HG02571 (cell line): ENCODE measurements around the gene ERFE.

Experiments
- ATAC-seq: cut with Tn5 transposase; IDR thresholded peaks from one replicate; pipeline ENCODE4 v1.9.1; 2021; ENCODE audit warnings: mild to moderate bottlenecking, moderate library complexity; ENCODE audit not compliant: unreplicated experiment

Gene ERFE

DNA sequence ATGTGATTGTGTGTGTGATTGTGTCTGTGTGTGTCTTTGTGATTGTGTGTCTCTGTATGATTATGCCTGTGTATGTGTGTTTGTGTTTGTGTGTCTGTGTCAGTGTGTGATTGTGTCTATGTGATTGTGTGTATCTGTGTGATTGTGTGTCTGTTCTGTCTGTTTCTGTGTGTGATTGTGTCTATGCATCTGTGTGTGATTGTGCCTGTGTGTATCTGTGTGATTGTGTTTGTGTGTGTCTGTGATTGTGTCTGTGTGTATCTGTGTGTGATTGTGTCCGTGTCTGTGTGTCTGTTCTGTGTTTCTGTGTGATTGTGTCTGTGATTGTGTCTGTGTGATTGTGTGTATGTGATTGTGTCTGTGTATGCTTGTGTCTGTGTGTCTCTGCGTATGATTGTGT, 32.4 kb upstream of the ERFE start:
- no peak for ATAC-seq

DNA sequence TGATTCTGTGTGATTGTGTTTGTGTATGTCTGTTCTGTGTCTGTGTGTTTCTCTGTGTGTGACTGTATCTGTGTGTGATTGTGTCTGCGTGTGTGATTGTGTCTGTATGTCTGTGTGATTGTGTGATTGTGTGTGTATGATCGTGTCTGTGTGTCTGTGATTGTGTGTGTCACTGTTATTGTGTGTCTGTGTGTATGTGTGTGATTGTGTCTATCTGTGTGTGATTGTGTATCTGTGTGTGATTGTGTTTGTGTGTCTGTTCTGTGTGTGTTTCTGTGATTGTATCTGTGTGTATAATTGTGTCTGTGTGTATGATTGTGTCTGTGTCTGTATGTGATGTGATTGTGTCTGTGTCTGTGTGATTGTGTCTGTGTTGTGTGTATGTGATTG, 32.0 kb upstream of the ERFE start:
- no peak for ATAC-seq

DNA sequence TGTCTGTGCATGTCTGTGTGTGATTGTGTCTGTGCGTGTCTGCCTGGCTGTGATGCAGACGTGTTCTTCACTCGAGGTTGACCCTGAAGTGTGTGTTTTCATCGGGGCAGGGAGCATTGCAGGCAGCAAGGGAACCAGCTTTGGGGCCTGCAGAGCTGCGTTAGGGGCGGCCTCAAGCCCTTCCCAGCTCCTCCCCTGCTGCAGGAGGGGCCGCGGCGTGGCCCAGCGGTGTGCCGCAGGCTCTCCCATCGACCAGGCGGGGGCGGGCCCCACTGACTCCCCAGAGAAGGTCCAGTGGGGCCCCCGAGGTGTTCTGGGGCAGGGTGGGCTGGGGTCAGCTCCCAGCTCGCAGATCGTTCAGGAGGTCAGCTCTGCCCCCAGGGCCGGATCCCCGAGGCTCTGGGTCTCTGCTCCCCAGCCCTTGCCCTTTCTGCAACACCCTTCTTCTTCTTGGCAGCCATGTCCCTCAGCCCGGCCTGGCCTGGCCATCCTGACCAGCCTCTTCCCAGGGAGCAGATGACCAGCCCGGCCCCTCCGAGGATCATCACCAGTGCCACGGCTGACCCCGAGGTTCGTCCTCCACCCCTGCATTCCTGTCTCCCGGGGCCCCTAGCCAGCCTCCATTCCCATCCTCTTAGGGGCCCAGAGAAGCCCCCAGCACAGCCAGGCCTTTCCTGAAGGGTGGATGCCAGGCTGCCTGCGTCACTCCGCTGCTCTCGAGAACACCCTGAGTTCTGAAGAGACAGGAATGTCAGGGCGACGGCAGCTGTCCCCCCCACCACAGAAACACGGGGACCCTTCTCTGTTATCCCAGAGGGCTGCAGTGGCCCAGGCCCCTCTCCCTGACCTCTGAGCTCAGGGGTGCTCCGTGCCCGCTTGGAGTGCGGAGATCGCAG, 31.4 kb upstream of the ERFE start:
- no peak for ATAC-seq

DNA sequence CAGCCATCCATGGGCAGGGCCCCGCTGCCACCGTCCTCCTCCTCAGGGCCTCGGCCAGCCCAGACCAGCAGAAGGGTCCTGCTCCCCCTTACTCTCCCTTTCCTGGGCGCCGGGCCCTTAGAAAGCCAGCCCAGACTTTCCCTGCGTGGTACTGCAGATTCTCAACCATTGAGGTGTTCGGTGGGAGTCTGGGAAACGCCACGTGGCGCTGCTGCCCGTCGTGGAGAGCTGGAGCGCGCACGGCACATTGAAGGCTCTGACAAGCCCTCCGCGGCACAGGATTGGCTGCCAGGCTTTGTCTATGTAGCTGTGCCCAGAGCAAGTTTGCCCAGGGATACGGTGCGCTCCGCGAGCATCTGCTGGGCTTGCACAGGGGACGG, 30.7 kb upstream of the ERFE start:
- ATAC-seq: no peak

DNA sequence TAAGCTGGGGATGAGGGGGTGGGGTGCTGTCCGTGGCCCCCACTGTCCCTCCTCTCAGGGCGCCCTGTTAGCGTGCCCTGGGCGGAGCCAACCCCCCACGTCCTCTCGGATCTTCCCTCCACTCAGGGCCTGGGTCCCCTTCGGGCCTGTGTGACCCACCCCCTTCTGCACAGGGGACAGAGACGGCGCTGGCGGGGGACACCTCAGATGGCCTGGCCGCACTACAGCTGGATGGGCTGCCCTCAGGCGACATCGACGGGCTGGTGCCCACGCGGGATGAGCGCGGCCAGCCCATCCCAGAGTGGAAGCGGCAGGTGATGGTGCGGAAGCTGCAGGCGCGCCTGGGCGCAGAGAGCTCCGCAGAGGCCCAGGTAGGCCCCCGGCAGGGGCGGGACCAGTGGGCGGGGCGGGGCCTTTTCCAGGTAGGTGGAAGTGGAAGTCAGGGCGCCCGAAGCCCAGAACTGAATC, 30.2 kb upstream of the ERFE start:
- no peak for ATAC-seq

DNA sequence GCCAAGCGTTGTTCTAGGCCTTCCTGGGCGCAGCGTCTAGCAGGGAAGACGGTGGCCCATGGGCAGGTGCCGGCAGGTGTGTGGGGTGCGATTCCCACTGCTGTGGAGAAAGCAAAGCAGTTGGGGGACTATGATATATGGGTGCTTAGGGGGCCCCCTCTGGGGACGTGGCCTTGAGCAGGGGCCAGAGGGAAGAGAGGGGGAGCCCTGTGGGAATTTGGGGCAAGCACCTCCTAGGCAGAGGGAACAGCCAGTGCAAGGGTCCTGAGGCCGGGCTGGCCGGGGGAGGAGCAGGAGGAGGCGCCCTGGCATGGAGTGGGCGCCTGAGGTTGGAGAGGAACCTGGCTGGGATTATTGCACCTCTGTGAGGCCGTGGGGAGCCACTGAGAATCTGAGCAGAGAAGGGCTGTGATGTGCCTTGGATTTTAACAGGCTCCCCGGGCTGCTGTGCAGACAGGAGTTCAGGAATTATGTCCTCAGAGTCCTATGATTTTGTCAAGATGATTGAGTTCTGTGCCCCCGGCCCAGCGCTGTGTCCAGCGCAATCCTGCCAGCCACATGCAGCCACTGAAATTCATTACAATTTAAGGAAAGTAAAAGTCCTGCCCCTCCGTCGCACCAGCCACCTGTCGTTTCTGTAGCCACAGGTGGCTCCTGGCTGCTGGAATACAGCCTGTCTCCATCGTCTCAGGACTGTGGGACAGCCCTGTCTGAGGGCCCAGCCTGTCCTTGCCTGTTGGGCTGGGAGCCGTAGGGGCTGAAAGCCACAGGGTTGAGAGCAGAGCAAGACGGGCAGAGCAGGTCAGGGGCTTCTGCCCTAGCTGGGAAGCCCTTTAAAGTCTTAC, 29.4 kb upstream of the ERFE start:
- ATAC-seq: no peak

DNA sequence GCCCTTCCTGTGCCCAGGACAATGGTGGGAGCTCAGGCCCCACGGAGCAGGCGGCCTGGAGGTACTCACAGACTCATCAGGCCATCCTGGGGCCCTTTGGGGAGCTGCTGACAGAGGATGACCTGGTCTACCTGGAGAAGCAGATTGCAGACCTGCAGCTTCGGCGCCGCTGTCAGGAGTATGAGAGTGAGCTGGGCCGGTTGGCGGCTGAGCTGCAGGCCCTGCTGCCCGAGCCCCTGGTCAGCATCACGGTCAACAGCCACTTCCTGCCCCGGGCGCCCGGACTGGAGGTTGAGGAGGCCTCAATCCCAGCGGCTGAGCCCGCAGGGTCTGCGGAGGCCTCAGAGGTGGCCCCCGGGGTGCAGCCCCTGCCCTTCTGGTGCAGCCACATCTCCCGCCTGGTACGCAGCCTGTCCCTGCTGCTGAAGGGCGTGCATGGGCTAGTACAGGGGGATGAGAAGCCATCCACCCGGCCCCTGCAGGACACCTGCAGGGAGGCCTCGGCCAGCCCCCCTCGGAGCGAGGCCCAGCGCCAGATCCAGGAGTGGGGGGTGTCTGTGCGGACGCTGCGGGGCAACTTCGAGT, 28.6 kb upstream of the ERFE start:
- ATAC-seq: no peak

DNA sequence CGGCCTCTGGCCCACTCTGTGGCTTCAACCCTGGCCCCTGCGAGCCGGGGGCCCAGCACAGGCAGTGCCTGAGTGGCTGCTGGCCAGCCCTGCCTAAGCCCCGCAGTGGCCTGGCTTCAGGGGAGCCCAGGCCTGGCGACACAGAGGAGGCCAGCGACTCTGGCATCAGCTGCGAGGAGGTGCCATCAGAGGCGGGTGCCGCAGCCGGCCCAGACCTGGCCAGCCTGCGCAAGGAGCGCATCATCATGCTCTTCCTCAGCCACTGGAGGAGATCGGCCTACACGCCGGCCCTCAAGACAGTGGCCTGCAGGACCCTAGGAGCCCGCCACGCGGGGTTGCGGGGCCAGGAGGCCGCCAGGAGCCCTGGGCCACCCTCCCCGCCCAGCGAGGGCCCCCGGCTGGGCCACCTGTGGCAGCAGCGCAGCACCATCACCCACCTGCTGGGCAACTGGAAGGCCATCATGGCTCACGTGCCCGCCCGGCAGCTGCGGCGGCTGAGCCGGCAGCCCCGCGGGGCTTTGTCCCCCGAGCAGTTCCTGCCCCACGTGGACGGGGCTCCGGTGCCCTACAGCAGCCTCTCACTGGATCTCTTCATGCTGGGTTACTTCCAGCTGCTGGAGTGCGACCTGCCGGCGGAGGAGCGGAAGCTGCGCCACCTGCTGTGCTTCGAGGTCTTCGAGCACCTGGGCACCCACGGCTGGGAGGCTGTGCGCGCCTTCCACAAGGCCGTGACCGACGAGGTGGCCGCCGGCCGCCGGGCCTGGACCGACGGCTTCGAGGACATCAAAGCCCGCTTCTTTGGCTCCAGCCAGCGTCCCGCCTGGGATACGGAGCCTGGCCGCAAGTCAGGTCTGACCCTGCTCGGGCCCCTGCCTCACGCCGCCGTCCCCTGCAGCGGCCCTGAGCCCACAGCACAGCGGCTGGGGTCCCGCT, 27.8 kb upstream of the ERFE start:
- no peak for ATAC-seq

DNA sequence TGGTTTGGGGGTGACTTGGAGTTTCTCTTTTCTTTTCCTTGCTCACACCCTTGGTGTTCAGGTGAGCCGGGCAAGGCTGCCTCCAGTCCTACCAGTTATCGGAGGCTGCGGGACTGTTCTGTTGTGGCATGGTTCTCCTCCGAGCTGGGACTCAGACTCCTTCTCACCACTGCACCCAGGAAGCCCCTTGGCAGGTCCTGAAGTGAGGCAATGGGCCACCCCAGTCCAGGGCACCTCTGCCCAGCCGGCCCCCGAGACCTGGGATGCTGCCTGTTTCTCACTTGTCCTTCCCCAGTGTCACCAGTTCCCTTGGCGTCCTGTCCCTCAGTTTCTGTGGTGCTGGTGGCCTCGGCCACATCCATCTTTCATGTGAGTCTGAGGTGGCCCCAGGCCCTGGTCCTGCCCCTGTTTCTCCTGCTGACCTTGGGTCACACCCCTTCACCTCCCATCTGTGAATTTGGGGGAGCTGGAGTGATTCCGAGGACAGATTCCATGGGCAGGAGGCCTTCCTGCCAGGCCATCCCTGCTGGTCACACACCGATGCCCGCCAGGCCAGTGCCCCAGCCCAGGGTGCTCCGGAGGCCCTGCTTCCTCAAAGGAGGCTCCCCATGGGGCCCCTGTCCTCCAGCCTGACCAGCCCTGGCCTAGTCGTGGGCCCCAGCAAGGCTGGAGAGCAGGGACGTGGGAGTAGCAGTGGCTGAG, 26.9 kb upstream of the ERFE start:
- no peak for ATAC-seq

DNA sequence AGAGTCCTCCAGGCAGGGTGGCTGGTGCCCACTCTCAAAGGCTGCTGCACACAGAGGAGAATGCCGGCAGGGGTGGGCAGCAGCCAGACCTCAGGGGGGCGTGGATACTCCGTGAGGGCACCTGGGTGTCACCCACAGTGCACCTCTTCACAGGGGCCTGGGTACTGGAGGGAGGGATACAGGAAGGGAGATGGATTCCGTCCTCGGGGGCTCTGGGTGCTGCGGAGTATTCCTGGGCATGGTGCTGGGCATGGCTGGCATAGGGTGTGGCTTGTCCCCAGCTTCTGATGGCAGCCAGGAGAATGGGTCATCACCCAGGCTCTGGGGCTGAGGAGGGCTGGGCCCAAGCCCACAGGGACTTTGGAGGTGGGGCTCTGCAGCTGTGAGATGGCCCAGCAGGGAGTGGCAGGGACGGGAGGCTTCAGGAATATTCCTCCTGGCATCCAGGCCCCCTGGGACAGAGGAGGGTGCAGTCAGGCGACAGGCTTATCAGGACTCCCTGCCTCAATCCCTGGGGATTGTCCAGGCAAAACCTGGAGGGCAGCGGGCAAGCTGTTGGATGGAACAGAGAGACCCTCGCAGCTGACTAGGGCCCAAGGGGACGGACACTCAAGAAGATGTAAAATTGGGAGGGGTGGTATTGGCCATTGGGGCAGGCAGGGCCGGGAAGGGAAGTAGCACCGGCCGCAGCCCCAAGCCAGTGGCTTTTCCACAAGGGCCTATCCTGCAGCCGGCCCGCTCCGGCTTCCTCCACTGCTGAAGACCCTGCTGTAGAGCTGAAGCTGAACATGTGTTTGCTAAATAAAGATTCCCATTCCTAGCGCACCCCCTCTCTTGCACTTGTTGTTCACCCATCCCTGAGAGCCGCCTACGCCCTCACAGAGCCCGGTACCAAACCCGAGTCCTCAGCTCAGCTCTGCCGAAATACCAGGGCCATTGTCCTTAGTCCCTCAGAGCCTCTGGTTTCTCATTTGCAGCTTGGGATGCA, 26.0 kb upstream of the ERFE start:
- ATAC-seq: no peak

DNA sequence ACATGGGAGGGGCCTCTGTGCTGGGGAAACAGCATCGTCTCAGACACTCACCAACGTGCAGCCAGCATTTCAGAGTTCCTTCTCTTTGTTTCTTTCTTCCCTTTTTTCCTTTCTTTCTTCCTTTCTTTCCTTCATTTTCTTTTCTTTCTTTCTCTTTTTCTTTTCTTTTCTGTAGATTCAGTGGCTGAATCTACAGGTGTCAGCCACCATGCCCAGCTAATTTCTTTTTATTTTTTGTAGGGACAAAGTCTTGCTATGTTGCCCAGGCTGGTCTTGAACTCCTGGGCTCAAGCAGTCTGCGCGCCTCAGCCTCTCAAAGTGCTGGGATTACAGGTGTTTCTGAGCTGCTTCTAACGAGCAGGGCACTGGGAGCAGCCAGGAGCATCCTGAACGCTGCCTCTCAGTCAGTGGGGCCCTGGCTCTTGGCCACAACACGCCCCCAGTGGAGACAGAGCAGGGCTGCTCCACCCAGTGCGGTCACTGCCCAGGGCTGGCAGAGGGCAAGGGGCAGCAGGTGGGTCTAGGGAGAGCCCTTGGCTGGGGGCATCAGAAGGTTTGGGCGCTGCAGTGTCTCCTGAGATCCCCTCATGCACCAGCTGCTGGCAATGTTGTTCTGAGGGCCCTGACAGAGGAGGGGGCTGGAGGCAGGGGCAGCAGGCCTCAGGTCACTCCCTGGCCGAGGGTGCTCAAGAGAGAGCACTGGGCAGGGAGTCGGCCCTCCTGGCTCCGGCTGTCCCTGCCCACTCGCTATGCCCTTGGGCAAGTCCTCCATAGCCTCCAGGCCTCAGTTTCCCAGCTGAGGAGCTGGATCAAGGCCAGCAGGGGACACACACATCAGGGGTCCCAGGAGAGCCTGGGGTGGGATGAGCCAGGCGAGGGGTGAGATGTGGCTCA, 25.0 kb upstream of the ERFE start:
- ATAC-seq: no peak

DNA sequence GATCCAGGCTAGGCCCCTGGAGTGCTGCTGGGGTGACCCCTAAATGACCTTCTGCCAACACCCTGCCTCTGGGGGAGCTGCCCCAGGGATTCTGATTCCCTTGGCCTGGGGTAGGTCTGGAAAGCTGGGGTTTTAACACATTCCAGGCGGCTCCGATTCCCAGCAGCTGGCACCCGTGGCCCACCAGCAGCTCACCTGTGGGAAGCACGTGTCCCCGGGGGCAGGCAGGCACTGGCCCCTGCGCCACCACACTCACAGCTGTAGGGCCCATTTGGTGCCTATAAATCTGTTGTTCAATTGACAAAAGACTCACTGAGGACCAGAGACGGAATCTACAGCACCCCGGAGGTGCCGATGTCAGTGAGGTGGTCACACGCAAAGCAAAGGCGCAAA, 24.4 kb upstream of the ERFE start:
- ATAC-seq: no peak

DNA sequence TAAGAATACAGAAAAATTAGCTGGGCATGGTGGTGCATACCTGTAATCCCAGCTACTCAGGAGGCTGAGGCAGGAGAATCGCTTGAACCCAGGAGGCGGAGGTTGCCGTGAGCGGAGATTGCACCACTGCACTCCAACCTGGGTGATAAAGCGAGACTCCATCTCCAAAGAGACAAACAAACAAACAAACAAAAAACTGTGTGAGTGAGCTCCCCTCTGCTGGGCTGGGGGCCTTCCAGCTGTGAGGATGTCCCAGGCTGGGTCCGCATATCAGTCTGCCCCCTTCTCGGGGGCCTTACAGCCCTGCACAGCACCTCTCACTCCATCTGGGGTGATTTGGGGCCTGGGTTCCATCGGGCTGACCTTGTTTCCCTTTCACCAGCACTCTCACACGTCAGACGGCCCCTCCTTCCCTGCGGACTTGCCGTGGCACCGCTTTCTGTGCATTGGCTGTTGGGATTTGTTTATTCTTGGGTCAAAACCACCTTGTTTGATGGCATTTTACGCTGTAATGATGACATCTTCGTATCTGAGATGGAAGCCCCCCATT, 23.1 kb upstream of the ERFE start:
- ATAC-seq: no peak

DNA sequence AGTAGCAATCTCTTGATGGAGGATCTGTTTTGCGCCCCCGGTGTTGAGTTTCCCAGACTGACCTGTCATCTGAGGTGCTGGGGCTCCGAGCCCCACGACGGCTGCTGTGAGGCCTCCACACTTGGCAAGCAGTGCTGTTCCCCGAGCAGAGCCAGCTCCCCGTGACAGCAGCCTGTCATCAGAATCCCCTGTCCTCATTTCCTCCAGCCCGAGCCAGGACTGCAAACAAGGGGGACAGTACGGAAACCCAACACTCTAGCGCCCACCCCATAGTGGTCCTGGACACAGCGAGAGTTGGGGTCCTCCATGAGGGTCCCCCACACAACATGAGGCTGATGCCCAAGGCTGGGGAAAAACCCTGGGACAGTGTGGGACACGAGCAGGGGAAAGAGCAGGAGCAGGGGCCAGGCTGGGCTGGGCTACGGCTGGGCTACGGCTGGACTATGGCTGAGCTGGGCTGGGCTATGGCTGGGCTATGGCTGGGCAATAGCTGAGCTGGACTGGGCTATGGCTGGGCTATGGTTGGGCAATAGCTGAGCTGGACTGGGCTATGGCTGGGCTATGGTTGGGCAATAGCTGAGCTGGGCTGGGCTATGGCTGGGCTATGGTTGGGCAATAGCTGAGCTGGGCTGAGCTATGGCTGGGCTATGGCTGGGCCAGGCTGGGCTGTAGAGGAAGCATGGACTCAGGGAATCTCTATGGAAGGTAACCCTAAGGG, 21.8 kb upstream of the ERFE start:
- no peak for ATAC-seq

DNA sequence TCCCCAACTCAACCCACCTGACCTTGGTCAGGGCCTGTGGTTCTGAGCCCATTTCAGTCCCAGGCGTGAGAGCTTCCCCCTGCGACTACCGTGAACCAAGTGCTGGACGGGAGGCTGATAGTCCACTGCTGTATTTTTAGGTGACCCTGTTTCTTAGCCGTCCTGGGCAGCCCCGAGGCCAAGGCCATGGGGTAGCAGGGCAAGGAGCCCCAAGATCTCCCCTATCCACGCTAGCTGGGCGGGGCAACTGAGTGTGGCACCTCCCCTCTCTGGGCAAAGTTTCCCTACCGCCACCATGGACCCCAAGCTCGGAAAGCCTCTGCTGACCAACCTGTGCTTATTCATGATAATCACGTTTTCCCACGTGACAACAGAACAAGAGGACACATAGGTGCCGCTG, 20.9 kb upstream of the ERFE start:
- no peak for ATAC-seq

DNA sequence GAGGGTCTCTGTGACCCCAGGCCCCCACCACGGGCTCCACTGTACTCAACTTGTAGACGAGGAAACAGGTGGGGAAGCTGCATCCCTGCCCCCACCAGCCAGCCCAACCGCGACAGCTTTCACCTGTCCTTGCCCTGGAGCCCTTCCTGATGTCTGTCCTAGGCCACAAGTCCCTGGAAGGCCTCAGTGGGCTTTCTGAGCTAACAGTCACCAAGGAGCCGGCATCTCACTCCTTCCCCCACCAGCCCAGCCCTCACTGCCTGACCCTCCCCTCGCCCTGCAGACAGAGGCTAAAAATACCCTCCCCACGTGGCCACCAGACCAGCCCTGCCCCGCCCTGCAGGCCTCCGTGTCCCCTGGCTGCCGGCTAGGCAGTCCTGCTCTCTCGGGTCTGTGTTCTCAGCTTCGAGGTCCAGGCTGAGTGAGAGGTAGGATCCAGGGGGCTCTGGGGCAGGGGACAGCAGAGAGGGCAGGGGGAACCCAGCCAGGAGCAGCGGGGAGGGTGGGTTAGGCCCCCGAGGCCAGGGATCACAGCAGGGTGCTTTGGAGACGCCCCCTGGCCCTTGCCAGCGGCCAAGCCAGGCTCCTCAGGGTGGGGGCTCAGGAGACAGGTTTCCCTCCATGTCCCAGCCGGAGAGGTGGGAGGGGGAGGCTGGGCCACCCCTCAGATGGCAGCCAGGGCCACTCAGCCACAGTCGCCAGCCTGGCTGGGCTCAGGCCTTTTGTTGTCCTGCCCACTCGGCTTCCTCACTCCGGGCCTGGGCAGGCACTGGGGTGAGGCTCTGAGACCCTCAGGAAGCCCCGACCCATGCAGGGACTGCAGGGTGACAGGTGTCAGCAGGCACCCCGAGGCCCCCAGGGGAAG, 20.2 kb upstream of the ERFE start, which contains the start of gene KLHL30:
Gene KLHL30, plus strand, starts transcription at position 338 of the 865 bp plus-strand sequence. CDS start 2,087 bp downstream, outside the sequence.
- ATAC-seq: no peak
